Astrocyte of the cerebellum (primary cell): Measurements from ENCODE around the gene PALLD.

Experiments
- DNase-seq: peaks from one replicate; pipeline ENCODE4 v3.0.0-alpha.2; 2011; ENCODE audit warnings: low read depth
- H3K4me3 ChIP-seq: 2 replicates; pipeline ENCODE4 v1.5.1; 2011; ENCODE audit warnings: mild to moderate bottlenecking, low read depth, low read length, moderate library complexity
- CTCF ChIP-seq: IDR thresholded peaks from 2 replicates; pipeline ENCODE4 v1.5.1; 2012; ENCODE audit warnings: low read length, low read depth, moderate library complexity, mild to moderate bottlenecking; ENCODE audit errors: missing control alignments
- in situ Hi-C: cut with HindIII; loops from 2 replicates; pipeline ENCODE4 v1.10.0; 2017; ENCODE audit warnings: low sequenced_read_pairs

PALLD gene

GRCh38 chr4:168845897-168846296 lies 349.0 kb downstream of the PALLD start:
- H3K4me3 ChIP-seq: no peak overlapping the region
- DNase-seq: no peak
- TF ChIP-seq CTCF: no peak
- in situ Hi-C loops: no loop called here

- H3K4me3 ChIP-seq: no peak overlapping the region
- DNase-seq: no peak
- no peak for TF ChIP-seq CTCF
- in situ Hi-C loops: no loop called here
These were observed 349.6 kb downstream of the PALLD start for GRCh38 chr4:168846414-168846813.

GRCh38 chr4:168847771-168848502 lies 351.1 kb downstream of the PALLD start:
- no peak for DNase-seq
- no peak for TF ChIP-seq CTCF
- H3K4me3 ChIP-seq: no peak overlapping the region

GRCh38 chr4:168849030-168849675 lies 352.3 kb downstream of the PALLD start:
- no peak overlapping the region for H3K4me3 ChIP-seq
- no peak for TF ChIP-seq CTCF
- no peak for DNase-seq
- in situ Hi-C loops: no loop called here

More at GRCh38 chr4:168847771-168848502, 351.1 kb downstream of the PALLD start:
- in situ Hi-C loops: no loop called here

GRCh38 chr4:168849997-168850396 lies 353.1 kb downstream of the PALLD start:
- in situ Hi-C loops: no loop called here
- TF ChIP-seq CTCF: no peak
- no peak overlapping the region for H3K4me3 ChIP-seq
- no peak for DNase-seq

- in situ Hi-C loops: no loop called here
- H3K4me3 ChIP-seq: no peak overlapping the region
- TF ChIP-seq CTCF: no peak
- no peak for DNase-seq
These were observed 355.5 kb downstream of the PALLD start for GRCh38 chr4:168852387-168852786.
